Neural cell (in vitro differentiated cells): ENCODE results near the gene CCDC69. TPM values are rescaled to one million over a fixed set of nuclear protein-coding genes. Genes with fewer than 3 reads are reported as not detected.

Experiments used
- H2AFZ ChIP-seq: fragments of 200-600, 300-800 bp; sonication (generic), shearing (Covaris generic); 2 replicates; pipeline ENCODE4 v1.6.0; 2014; ENCODE audit warnings: low read depth, mild to moderate bottlenecking, antibody characterized with exemption, low read length, moderate library complexity
- H3F3A ChIP-seq: fragments of 200-600 bp; shearing (Covaris generic); 2 replicates; pipeline ENCODE4 v1.6.1; 2016; ENCODE audit warnings: mild to moderate bottlenecking, moderate library complexity, mixed read lengths, antibody characterized with exemption, low read length; ENCODE audit not compliant: insufficient read depth, poor library complexity, severe bottlenecking
- H3K27ac ChIP-seq: fragments of 200-600, 300-800 bp; sonication (generic), shearing (Covaris generic); 2 replicates; pipeline ENCODE4 v1.5.1; 2014; ENCODE audit warnings: mild to moderate bottlenecking, low read length, moderate library complexity
- H3K27me3 ChIP-seq: fragments of 300-800, 200-600 bp; sonication (generic), shearing (Covaris generic); 2 replicates; pipeline ENCODE4 v1.6.0; 2014; ENCODE audit warnings: mild to moderate bottlenecking, low read depth, low read length, moderate library complexity; ENCODE audit not compliant: insufficient read depth
- H3K36me3 ChIP-seq: fragments of 300-800, 200-600 bp; sonication (generic), shearing (Covaris generic); 2 replicates; pipeline ENCODE4 v1.5.1; 2014; ENCODE audit warnings: mild to moderate bottlenecking, antibody characterized with exemption, low read length, moderate library complexity; ENCODE audit not compliant: insufficient read depth
- H3K4me2 ChIP-seq: fragments of 300-800, 200-600 bp; sonication (generic), shearing (Covaris generic); 2 replicates; pipeline ENCODE4 v1.6.0; 2014; ENCODE audit warnings: mild to moderate bottlenecking, low read length
- H3K4me3 ChIP-seq: fragments of 300-800, 200-600 bp; sonication (generic), shearing (Covaris generic); 2 replicates; pipeline ENCODE4 v1.5.1; 2014; ENCODE audit warnings: mild to moderate bottlenecking, low read length, moderate library complexity
- H3K79me2 ChIP-seq: fragments of 200-600 bp; shearing (Covaris generic); replicated peaks from 2 replicates; pipeline ENCODE4 v1.6.0; 2014; ENCODE audit warnings: mild to moderate bottlenecking, low read length, moderate library complexity; ENCODE audit not compliant: insufficient read depth
- H3K9ac ChIP-seq: fragments of 300-800, 200-600 bp; sonication (generic), shearing (Covaris generic); 2 replicates; pipeline ENCODE4 v1.6.1; 2016; ENCODE audit warnings: mild to moderate bottlenecking, low read length, mixed read lengths
- H3K9me2 ChIP-seq: fragments of 200-600 bp; shearing (Covaris generic); 2 replicates; pipeline ENCODE4 v1.6.1; 2016; ENCODE audit warnings: mild to moderate bottlenecking, low read length, mixed read lengths; ENCODE audit not compliant: insufficient read depth
- H3K9me3 ChIP-seq: fragments of 200-600, 300-800 bp; sonication (generic), shearing (Covaris generic); 2 replicates; pipeline ENCODE4 v1.6.1; 2016; ENCODE audit warnings: mild to moderate bottlenecking, mixed run types, low read length, moderate library complexity, mixed read lengths
- H4K20me1 ChIP-seq: fragments of 200-600 bp; shearing (Covaris generic); 2 replicates; pipeline ENCODE4 v1.6.1; 2016; ENCODE audit warnings: mild to moderate bottlenecking, mixed run types; ENCODE audit not compliant: insufficient read depth
- CTCF ChIP-seq: fragments of 450-650 bp; IDR thresholded peaks from 2 replicates; pipeline ENCODE4 v1.5.1; 2014; ENCODE audit warnings: antibody characterized with exemption, mild to moderate bottlenecking, moderate library complexity; ENCODE audit not compliant: poor library complexity, severe bottlenecking
- EP300 ChIP-seq: fragments of 450-650 bp; conservative IDR thresholded peaks from 2 replicates; pipeline ENCODE4 v1.6.1; 2014; ENCODE audit warnings: antibody characterized with exemption, mild to moderate bottlenecking, moderate library complexity; ENCODE audit not compliant: poor library complexity, severe bottlenecking
- EZH2 ChIP-seq: fragments of 200-600, 300-800 bp; shearing (Covaris generic), sonication (generic); IDR thresholded peaks from 2 replicates; pipeline ENCODE4 v1.6.1; 2014; ENCODE audit warnings: antibody characterized with exemption, low read length, borderline replicate concordance, mild to moderate bottlenecking; ENCODE audit not compliant: insufficient read depth, poor library complexity, severe bottlenecking
- MXI1 ChIP-seq: fragments of 450-650 bp; conservative IDR thresholded peaks from 2 replicates; pipeline ENCODE4 v1.6.1; 2014; ENCODE audit warnings: antibody characterized with exemption, mild to moderate bottlenecking; ENCODE audit not compliant: poor library complexity, severe bottlenecking
- POLR2AphosphoS5 ChIP-seq: IDR thresholded peaks from 2 replicates; pipeline ENCODE4 v1.6.1; 2012
- RAD21 ChIP-seq: fragments of 450-650 bp; conservative IDR thresholded peaks from 2 replicates; pipeline ENCODE4 v1.6.1; 2014; ENCODE audit warnings: antibody characterized with exemption, mild to moderate bottlenecking, moderate library complexity
- SMC3 ChIP-seq: fragments of 450-650 bp; conservative IDR thresholded peaks from 2 replicates; pipeline ENCODE4 v1.6.1; 2014; ENCODE audit warnings: antibody characterized with exemption, mild to moderate bottlenecking, moderate library complexity; ENCODE audit not compliant: poor library complexity
- TAF1 ChIP-seq: IDR thresholded peaks from 2 replicates; pipeline ENCODE4 v1.6.1; 2012; ENCODE audit warnings: low read depth
- polyA plus RNA-seq: library from polyadenylated mRNA; depleted of rRNA; stranded (reverse); fragments of >200 nt; gene quantifications from 2 replicates; pipeline ENCODE4 v1.2.3, GENCODE V29; 2014
- TF ChIP-seq, protein P1 (sequence below): IDR thresholded peaks from 2 replicates; pipeline ENCODE4 v1.6.1; 2012; ENCODE audit warnings: borderline replicate concordance

The CCDC69 gene
- polyA plus RNA-seq, 1 donor from 2014 or later = not detected

- Histone ChIP-seq H3K79me2 (no peaks in the 10 kb centered on the region), H3K27me3 (no peaks in the 10 kb centered on the region), H3K36me3 (no peaks in the 10 kb centered on the region), H3K9me3 (no peaks in the 10 kb centered on the region), H3K9ac (no peak overlapping the region), H3K4me3 (no peak overlapping the region), H3K4me2 (no peak overlapping the region), H3K9me2 (no peaks in the 10 kb centered on the region), H3F3A (no peaks in the 10 kb centered on the region), H2AFZ (no peak overlapping the region), H3K27ac (no peak overlapping the region), H4K20me1 (no peaks in the 10 kb centered on the region)
- TF ChIP-seq, protein P1, sequence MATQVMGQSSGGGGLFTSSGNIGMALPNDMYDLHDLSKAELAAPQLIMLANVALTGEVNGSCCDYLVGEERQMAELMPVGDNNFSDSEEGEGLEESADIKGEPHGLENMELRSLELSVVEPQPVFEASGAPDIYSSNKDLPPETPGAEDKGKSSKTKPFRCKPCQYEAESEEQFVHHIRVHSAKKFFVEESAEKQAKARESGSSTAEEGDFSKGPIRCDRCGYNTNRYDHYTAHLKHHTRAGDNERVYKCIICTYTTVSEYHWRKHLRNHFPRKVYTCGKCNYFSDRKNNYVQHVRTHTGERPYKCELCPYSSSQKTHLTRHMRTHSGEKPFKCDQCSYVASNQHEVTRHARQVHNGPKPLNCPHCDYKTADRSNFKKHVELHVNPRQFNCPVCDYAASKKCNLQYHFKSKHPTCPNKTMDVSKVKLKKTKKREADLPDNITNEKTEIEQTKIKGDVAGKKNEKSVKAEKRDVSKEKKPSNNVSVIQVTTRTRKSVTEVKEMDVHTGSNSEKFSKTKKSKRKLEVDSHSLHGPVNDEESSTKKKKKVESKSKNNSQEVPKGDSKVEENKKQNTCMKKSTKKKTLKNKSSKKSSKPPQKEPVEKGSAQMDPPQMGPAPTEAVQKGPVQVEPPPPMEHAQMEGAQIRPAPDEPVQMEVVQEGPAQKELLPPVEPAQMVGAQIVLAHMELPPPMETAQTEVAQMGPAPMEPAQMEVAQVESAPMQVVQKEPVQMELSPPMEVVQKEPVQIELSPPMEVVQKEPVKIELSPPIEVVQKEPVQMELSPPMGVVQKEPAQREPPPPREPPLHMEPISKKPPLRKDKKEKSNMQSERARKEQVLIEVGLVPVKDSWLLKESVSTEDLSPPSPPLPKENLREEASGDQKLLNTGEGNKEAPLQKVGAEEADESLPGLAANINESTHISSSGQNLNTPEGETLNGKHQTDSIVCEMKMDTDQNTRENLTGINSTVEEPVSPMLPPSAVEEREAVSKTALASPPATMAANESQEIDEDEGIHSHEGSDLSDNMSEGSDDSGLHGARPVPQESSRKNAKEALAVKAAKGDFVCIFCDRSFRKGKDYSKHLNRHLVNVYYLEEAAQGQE = no peak
- no peak for TF ChIP-seq MXI1
- TF ChIP-seq TAF1 = no peak
- TF ChIP-seq EP300 = no peak
- TF ChIP-seq SMC3 = no peak
- TF ChIP-seq RAD21 = no peak
- no peak for TF ChIP-seq CTCF
These were observed 27.2 kb downstream of the CCDC69 start for GRCh38 chr5:151196556-151197290.

DNA sequence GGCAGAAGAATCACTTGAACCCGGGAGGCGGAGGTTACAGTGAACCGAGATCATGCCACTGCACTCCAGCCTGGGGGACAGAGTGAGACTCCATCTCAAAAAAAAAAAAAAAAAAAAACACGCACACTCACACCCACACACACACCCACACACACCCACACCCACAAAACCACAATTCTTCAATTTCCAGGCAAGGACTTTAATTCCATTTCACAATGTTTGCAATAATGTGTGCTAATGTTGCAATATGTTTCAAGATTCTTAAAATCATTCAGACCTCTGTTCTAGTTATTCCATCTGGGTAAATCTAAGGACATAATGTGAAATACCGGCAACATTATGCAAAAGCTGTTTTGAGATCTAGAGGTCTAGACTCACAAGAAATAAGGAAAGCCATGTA lies 28.3 kb downstream of the CCDC69 start:
- Histone ChIP-seq H3K4me2 (no peak overlapping the region), H3F3A (no peaks in the 10 kb centered on the region), H3K27ac (no peak overlapping the region), H3K27me3 (no peaks in the 10 kb centered on the region), H3K9me3 (no peaks in the 10 kb centered on the region), H3K9me2 (no peaks in the 10 kb centered on the region), H3K36me3 (no peaks in the 10 kb centered on the region), H3K4me3 (no peak overlapping the region), H2AFZ (no peak overlapping the region), H3K79me2 (no peaks in the 10 kb centered on the region), H4K20me1 (no peaks in the 10 kb centered on the region), H3K9ac (no peak overlapping the region)
- TF ChIP-seq TAF1 (no peak), RAD21 (no peak), EP300 (no peak), POLR2AphosphoS5 (no peak), CTCF (no peak), SMC3 (no peak), MXI1 (no peak), EZH2 (no peak)
- TF ChIP-seq, protein P1 = no peak
